ENCODE results near the gene TRPC3. TPM values are rescaled to one million over a fixed set of nuclear protein-coding genes. Genes with fewer than 3 reads are reported as not detected.
A peak's percentile ranks its signal among the peaks of the same experiment; 100 is the strongest.

TRPC3 gene
- total and polyA plus RNA-seq, 8 donors = 0.76 to 8.1 (median 6.0) TPM

DNA sequence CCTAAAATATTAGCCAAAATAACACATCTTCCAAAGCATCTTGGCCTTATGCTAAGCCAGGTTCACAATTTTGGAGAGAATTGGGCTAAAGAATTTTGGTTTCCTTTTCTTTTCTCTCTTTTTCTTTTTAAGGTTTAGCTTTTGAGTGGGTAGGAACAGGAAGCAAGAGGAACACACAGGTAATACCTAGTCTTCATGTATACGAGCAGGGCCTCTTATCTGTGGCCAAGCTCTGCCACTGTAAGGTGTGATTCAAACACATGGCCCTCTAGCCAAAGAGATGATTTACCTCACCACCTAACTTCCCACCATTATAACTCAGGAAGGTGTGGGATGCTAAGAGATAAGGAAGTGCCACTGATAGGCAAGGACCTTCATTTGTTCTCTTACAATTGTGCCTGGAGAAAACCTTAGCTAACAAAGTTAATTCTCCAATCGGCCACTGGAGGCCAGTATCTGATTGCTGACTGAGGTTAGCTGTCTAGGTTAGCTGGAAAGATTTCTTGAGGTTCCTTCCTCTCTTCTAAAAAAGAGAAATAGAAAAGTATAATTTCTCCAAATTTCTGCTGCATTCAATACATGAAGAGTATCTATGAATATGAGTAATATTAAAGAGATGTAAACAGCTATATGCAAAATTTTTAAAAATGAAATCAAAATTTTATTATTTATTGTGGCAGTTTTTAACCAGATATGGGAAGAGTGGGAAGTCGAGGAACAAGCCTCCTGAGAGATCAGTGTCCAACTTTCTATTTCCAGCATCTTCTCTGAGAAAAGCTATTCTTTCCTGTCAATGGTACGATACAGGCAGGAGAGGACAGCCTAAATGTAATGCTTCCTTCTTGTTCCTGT, 51.5 kb downstream of the TRPC3 start:
- ATAC-seq (peak; percentile 88), DNase-seq (peak in 3 of 4 donors; percentile 34 to 61 (median 46))
- Histone ChIP-seq H3K4me1 (no peaks in the 10 kb centered on the region), H3K36me3 (no peaks in the 10 kb centered on the region), H3K9me3 (no peaks in the 10 kb centered on the region), H3K27me3 (no peaks in the 10 kb centered on the region), H3K4me3 (no peak overlapping the region), H3K27ac (no peak overlapping the region)
- intact Hi-C loops (cut with DNase I) = no loop called here
- peak; percentile 37 to 61 for TF ChIP-seq CTCF (IDR thresholded peaks at IDR 0.05)

DNA sequence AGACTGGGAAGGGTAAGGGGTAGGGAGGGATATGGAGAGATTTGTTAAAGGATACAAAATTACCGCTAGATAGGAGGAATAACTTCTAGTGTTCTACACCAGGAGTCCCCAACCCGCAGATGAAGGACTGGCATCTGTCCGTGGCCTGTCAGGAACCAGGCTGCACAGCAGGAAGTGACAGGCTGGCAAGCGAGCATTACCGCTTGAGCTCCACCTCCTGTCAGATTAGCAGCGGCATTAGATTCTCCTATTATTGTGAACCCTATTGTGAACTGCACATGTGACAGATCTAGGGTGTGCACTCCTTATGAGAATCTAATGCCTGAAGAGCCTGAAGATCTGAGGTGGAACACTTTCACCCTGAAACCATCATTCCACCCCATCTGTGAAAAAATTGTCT, 53.7 kb downstream of the TRPC3 start:
- H3K9me3 ChIP-seq = no peaks in the 10 kb centered on the region
- H3K4me1 ChIP-seq = no peaks in the 10 kb centered on the region
- no peaks in the 10 kb centered on the region for H3K36me3 ChIP-seq
- no peaks in the 10 kb centered on the region for H3K27me3 ChIP-seq
- DNase-seq (peak in 1 of 4 donors; percentile 27), ATAC-seq (no peak)
- TF ChIP-seq CTCF (IDR thresholded peaks at IDR 0.05) = no peak
- intact Hi-C loops (cut with DNase I) = no loop called here
- H3K27ac ChIP-seq = no peak overlapping the region
- H3K4me3 ChIP-seq = no peak overlapping the region

DNA sequence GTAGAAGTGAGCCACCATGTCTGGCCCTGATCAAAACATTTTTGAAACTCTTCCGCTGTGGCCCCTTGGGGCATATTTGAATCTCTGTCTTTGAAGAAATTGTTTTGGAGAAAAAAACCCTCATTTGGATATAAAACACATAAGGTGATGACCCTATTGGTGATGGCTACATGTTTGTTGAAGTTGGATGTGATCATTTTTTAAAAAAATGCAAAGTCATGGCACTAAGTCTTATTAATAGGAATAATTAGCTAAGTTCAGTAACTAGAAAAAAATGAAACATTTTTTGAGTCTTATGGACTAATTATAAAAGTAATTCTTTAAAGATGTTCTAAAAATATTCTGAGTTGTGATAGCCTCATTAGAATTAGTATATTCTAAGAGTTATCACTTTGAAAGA, 63.7 kb downstream of the TRPC3 start:
- no peak for TF ChIP-seq CTCF (IDR thresholded peaks at IDR 0.05)
- no peak overlapping the region for H3K4me3 ChIP-seq
- DNase-seq (no peak), ATAC-seq (no peak)
- intact Hi-C loops (cut with DNase I) = no loop called here
- H3K27ac ChIP-seq = no peak overlapping the region
- H3K27me3 ChIP-seq = no peaks in the 10 kb centered on the region
- H3K36me3 ChIP-seq = no peaks in the 10 kb centered on the region
- H3K9me3 ChIP-seq = no peaks in the 10 kb centered on the region
- H3K4me1 ChIP-seq = no peaks in the 10 kb centered on the region

DNA sequence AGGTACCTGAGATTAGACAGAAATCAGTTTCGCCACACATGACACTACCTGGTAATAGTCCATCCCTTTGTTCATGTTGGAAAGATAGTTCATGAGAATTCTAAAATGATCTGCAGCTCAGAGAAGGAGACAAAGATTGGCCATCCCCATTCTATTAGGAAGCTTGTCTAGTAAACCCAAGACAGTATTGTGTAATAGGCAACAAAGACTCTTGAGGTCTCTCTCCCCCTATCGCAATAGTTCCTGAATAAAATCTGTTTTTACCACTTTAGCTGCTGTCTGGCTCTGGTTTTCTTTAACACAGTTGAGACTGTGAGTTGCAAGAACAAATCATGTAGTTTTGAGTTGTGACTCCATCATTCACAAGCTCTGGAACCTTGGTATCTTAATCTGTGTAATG, 66.7 kb downstream of the TRPC3 start:
- DNase-seq = no peak

More for the DNA sequence above, 66.7 kb downstream of the TRPC3 start:
- Histone ChIP-seq H3K9me3 (no peaks in the 10 kb centered on the region), H3K4me3 (no peak overlapping the region), H3K36me3 (no peaks in the 10 kb centered on the region), H3K27ac (no peak overlapping the region), H3K4me1 (no peaks in the 10 kb centered on the region), H3K27me3 (peaks cover 0 to 9% of the 10 kb centered on the region in 2 donors)
- ATAC-seq = no peak
- no peak for TF ChIP-seq CTCF (IDR thresholded peaks at IDR 0.05)
- intact Hi-C loops (cut with DNase I) = no loop called here

Data from left lung (tissue), 10 donors.